IgD-negative memory B cell (primary cell): Measurements from ENCODE around the gene PIK3CG. TPM values are rescaled to one million over a fixed set of nuclear protein-coding genes. Genes with fewer than 3 reads are reported as not detected.
"Not testable (repeated sequence)": the region's sequence is repeated elsewhere in the genome, so short reads cannot be mapped to it uniquely, and the experiment has no call there.

ENCODE experiments used
- H3K27ac Mint-ChIP-seq, 3 donors: one replicate each; pipeline ENCODE4 v1.8.0; 2020 to 2022; ENCODE audit warnings: mild to moderate bottlenecking in 3 of 3, mixed read lengths in 3 of 3, moderate library complexity in 1 of 3
- H3K27me3 Mint-ChIP-seq: one replicate; pipeline ENCODE4 v1.8.0; 2021; ENCODE audit warnings: mixed read lengths
- H3K36me3 Mint-ChIP-seq: one replicate; pipeline ENCODE4 v1.8.0; 2020; ENCODE audit warnings: mild to moderate bottlenecking, mixed read lengths
- H3K4me1 Mint-ChIP-seq, 3 donors: one replicate each; pipeline ENCODE4 v1.8.0; 2020 to 2022; ENCODE audit warnings: mixed read lengths in 3 of 3, mild to moderate bottlenecking in 1 of 3
- H3K4me3 Mint-ChIP-seq, 4 donors: one replicate each; pipeline ENCODE4 v1.8.0; 2020 to 2022; ENCODE audit warnings: mild to moderate bottlenecking in 4 of 4, mixed read lengths in 4 of 4, moderate library complexity in 3 of 4
- H3K9me3 Mint-ChIP-seq, 3 donors: one replicate each; pipeline ENCODE4 v1.8.0; 2020 to 2021; ENCODE audit warnings: mixed read lengths in 3 of 3, mild to moderate bottlenecking in 1 of 3
- polyA plus RNA-seq: library from polyadenylated mRNA; unstranded; fragments of 300-500 nt; fragmentation: Illumina TruSeq; gene quantifications from one replicate; pipeline ENCODE4 v1.2.3, GENCODE V29; 2021

The PIK3CG gene
- polyA plus RNA-seq, 1 donor from 2014 or later = 27.7 TPM

DNA sequence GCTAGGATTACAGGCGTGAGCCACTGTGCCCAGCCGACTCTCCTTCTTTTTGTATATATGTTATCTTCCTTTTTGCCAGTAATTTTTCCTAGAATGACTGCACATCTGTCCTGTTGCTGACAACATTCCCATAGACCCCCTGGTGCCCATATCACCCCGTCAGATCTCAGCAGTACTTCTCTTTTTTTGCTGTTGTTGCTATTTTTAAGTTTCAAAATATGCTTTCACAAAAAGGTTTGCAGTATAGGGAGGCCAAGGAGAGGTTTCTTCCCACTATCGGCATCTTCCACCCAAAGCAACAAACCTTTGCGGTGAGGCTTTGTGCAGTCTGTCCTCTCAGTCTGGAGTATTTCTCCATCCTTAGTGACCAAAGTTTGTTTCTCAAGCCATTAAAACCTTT, 23.1 kb downstream of the PIK3CG start:
- Mint-ChIP-seq H3K4me3 (no peak overlapping the region), H3K36me3 (peaks cover 32% of the 10 kb centered on the region), H3K27me3 (no peaks in the 10 kb centered on the region), H3K4me1 (peaks cover 18 to 23% (median 20%) of the 10 kb centered on the region in 3 donors), H3K9me3 (no peaks in the 10 kb centered on the region), H3K27ac (peak overlapping the region in 1 of 3 donors; percentile 18)

DNA sequence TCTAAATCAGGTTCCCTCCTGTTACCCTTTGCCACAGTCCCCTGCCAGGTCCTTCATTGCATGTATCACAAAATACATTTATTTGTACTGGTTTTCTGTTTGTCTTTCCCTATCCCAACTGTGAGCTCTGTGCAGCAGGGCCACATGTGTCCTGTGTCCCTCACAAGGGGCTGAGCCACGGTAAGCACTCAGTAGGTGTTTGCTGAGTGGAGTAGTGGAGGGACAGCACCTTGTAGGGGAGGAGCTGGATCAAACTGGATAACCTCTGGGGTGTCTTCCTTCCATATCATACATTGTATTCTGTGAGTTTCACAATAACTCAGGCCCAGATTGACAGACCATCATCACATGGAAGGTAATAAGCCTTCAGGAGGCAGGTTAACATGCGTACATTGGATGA, 25.9 kb downstream of the PIK3CG start:
- peaks cover 21 to 33% (median 26%) of the 10 kb centered on the region in 3 donors for H3K4me1 Mint-ChIP-seq
- H3K36me3 Mint-ChIP-seq = peaks cover 22% of the 10 kb centered on the region
- no peak overlapping the region for H3K4me3 Mint-ChIP-seq
- H3K27me3 Mint-ChIP-seq = no peaks in the 10 kb centered on the region
- H3K9me3 Mint-ChIP-seq = no peaks in the 10 kb centered on the region
- peak overlapping the region in 1 of 3 donors; percentile 42 for H3K27ac Mint-ChIP-seq

DNA sequence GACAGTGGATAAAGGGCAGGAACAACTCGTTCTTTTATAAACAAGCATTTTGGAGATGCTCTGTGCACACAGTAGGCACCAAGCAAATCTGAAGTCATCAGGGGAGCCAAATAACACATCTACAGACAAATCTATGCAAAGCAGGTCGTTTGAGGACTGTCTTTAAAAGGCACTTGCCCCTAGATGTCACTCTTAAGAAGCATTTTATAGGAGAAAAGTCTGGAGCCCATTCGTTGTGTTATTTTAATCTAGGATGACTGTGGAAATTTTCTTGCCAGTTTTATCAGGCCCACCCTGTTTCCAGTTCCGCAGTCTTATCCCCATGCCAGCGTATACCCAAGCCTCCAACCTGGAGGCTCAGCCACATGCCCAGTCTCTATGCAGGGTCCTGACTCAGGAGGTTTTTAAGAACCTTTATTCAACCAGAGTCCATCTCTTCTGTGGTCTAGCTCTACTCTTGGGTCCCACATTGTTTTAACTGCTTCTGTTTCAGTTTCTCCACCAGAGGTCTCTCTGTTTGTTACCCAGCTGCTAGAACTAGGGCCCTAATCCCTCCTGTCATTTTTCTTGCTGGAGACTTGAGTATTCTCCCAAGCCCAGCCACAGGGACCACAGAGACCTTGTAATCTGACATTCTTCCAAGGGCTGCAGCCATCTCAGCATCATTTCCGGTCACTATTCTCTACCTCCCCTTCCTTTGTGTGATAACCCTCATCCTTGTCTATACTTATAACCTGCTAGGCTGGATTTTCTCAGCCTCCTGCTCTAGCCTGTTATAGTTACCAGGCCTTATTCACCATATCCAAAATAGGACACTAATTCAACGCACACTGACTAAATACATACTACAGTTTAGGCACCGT, 26.7 kb downstream of the PIK3CG start:
- peaks cover 30% of the 10 kb centered on the region for H3K36me3 Mint-ChIP-seq
- H3K27ac Mint-ChIP-seq = no peak overlapping the region
- H3K4me1 Mint-ChIP-seq = peaks cover 26 to 33% (median 27%) of the 10 kb centered on the region in 3 donors

DNA sequence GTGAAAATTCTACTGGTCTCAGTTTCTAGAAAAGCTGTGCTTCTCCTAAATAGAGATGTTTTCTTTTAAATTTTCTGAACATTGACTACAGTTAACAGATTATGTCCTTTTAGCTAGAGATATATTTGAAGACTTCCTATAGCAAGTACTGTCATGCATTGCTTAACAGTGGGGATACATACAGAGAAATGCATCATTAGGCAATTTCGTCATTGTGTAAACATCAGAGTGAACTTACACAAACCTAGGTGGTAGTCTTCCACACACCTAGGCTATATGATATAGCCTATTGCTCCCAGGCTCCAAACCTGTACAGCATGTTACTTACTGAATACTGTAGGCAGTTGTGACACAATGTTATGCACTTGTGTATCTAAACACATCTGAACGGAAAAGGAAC, 28.5 kb downstream of the PIK3CG start:
- H3K4me1 Mint-ChIP-seq = peaks cover 32 to 33% (median 32%) of the 10 kb centered on the region in 3 donors
- no peak overlapping the region for H3K27ac Mint-ChIP-seq
- no peak overlapping the region for H3K4me3 Mint-ChIP-seq
- peaks cover 0 to 6% (median 2%) of the 10 kb centered on the region in 3 donors for H3K9me3 Mint-ChIP-seq
- no peaks in the 10 kb centered on the region for H3K27me3 Mint-ChIP-seq
- H3K36me3 Mint-ChIP-seq = peaks cover 34% of the 10 kb centered on the region

More for the DNA sequence above, 26.7 kb downstream of the PIK3CG start:
- Mint-ChIP-seq H3K9me3 (no peaks in the 10 kb centered on the region), H3K4me3 (peak overlapping the region in 1 of 4 donors; percentile 2), H3K27me3 (no peaks in the 10 kb centered on the region)

DNA sequence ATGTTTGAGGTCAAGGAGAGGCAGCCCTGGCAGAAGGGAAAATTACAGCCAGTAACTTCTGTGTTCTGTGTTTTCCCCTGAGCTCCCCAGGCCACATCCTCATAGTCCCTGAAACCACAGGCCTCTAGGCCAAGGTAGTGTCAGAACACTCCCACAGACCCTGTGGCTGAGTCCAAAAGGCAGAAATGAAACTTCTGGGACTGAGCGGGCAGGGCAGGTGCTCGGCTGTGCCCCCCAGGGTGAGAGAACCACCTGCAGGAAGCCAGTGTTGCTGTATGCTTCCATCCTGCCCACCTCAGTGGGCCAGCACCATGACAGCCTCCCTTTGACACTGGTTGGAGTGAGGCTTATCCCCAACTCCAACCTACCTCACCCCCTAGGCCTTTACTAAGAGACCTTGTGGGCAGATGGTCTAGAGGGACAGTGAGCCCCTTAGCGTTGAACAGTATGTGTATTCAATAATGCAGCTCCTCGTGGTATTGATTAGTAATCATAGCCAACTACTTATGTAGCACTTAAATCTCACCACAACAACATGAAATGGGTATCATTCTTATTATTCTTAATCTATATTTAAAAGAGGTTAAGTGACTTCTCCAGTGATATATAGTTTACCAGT, 30.3 kb downstream of the PIK3CG start:
- Mint-ChIP-seq H3K27ac (peak overlapping the region; percentile 57 to 89 (median 77)), H3K4me3 (peak overlapping the region in 3 of 4 donors; percentile 14 to 76 (median 67)), H3K36me3 (peaks cover 32% of the 10 kb centered on the region), H3K9me3 (peaks cover 0 to 6% (median 2%) of the 10 kb centered on the region in 3 donors), H3K4me1 (peaks cover 41 to 50% (median 48%) of the 10 kb centered on the region in 3 donors), H3K27me3 (no peaks in the 10 kb centered on the region)

DNA sequence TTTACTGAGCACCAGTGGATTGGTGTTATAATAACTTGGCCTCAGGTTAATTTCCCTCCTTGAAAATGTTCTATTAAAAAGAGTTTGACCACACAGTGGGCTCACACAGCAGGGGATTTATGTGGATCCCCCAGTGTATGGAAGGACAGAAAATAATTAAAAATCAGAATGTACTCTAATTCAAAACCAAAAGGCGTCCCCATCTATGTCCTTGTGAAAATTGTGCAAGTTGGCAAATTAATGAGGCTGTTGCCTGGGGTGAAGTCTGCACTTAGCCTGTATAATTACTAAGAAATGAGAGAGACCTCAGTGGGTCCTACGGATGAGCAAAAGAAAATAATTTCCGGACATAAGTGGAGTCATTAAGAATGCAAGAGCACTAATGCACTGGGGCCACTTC, 31.1 kb downstream of the PIK3CG start:
- Mint-ChIP-seq H3K4me3 (peak overlapping the region in 1 of 4 donors; percentile 19), H3K27ac (peak overlapping the region in 1 of 3 donors; percentile 61), H3K4me1 (peaks cover 43 to 59% (median 50%) of the 10 kb centered on the region in 3 donors), H3K27me3 (no peaks in the 10 kb centered on the region), H3K9me3 (peaks cover 0 to 6% (median 2%) of the 10 kb centered on the region in 3 donors), H3K36me3 (peaks cover 28% of the 10 kb centered on the region)

DNA sequence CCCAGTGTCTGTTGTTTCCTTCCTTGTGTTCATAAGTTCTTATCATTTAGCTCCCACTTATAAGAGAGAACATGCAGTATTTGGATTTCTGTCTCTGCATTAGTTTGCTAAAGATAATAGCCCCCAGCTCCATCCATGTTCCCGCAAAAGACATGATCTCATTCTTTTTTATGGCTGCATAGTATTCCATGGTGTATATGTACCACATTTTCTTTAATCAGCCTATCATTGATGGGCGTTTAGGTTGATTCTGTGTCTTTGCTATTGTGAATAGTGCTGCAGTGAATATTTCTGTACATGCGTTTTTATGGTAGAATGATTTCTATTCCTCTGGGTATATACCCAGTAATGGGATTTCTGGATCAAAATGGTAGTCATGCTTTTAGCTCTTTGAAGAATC, 32.5 kb downstream of the PIK3CG start:
- peaks cover 30% of the 10 kb centered on the region for H3K36me3 Mint-ChIP-seq
- not testable (repeated sequence) for H3K4me3 Mint-ChIP-seq, H3K9me3 Mint-ChIP-seq, H3K27me3 Mint-ChIP-seq
- H3K4me1 Mint-ChIP-seq = peaks cover 42 to 65% (median 55%) of the 10 kb centered on the region in 3 donors
- peak overlapping the region in 1 of 3 donors; percentile 61 for H3K27ac Mint-ChIP-seq

DNA sequence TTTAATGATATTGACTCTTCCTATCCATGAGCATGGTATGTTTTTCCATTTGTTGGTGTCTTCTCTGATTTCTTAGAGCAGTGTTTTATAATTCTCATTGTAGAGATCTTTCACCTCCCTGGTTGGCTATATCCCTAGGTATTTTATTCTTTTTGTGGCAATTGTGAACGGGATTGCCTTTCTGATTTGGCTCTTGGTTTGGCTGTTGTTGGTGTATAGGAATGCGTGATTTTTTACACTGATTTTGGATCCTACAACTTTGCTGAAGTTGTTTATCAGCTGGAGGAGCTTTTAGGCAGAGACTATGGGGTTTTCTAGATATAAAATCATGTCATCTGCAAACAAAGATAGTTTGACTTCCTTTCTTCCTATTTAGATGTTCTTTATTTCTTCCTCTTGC, 33.9 kb downstream of the PIK3CG start:
- Mint-ChIP-seq H3K4me1 (peaks cover 33 to 61% (median 51%) of the 10 kb centered on the region in 3 donors), H3K36me3 (peaks cover 29% of the 10 kb centered on the region), H3K4me3 (peak overlapping the region in 1 of 4 donors; percentile 26), H3K27ac (peak overlapping the region in 1 of 3 donors; percentile 83)
- H3K27me3 Mint-ChIP-seq, H3K9me3 Mint-ChIP-seq: not testable (repeated sequence)

DNA sequence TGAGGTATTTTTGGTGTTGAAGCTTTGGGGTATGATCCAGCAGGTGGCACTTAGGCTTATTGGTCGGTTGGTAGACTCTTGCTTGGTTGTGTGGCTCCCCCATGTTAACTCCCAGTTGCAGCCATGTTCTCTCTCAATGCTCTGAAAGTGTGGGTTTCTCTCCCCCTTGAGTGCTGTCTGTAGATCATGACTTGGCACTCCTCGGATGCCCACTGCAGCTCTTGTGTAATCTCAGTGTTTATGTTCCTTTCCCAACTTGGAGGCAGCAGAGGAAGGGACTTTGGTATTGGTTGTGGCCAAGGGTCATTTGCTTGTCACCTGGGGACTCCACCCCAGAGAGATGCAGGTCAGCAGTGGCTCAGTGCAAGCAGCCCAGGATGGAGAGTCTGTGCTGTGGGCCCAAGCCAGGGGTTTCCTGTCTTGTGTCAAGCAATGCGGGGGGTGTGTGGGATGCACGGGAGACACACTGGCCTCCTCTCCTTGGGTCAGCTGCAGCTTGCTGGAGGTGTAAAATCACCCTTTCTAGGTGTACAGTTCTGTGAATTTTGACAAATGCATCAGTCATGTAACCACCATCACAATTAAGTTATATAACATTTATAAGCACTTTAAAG, 36.9 kb downstream of the PIK3CG start:
- no peaks in the 10 kb centered on the region for H3K27me3 Mint-ChIP-seq

DNA sequence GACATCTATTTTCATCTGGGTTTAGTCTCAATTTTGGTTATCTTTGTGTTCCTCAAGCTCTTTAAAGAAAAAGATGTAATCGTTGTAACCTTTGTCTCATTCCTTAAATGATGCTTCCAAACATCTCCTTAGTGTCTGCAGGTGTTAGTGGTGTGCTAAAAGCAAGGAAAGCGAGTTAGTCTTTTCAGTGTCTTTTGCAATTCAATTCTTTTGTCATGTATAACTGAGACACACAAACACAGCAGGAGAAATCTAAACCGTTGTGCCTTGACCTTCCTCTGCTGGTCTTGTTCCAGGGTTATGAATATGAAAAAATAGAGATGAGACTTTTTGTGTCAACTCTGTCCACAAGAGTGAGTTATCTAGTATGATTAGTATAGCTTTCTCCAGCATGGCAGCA, 40.7 kb downstream of the PIK3CG start:
- Mint-ChIP-seq H3K27ac (no peak overlapping the region), H3K9me3 (no peaks in the 10 kb centered on the region), H3K4me1 (peaks cover 1 to 13% (median 11%) of the 10 kb centered on the region in 3 donors), H3K27me3 (no peaks in the 10 kb centered on the region), H3K36me3 (peaks cover 16% of the 10 kb centered on the region), H3K4me3 (no peak overlapping the region)

More for the DNA sequence above, 36.9 kb downstream of the PIK3CG start:
- H3K4me3 Mint-ChIP-seq = no peak overlapping the region
- H3K4me1 Mint-ChIP-seq = peaks cover 18 to 40% (median 35%) of the 10 kb centered on the region in 3 donors
- H3K9me3 Mint-ChIP-seq = peaks cover 0 to 6% (median 2%) of the 10 kb centered on the region in 3 donors
- peaks cover 24% of the 10 kb centered on the region for H3K36me3 Mint-ChIP-seq
- H3K27ac Mint-ChIP-seq = peak overlapping the region in 1 of 3 donors; percentile 25

DNA sequence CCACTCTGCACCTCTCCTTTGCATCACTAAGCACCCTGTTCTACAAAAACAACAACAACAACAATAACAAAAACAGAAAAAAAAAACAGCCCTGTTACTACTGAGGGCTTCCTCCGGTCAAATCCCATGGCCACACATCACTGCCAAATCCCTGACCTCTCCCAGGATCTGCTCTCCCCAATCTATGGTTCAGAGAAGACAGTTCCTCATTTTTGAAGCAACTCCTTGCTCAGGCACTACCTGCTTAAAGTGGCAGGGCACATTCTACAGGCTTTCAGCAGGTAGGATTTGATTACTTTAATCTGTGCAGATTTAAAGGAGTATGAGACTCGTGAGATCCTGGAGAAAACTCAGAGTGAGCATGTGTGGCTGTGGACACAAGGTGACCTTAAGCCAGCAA, 46.9 kb downstream of the PIK3CG start:
- H3K4me1 Mint-ChIP-seq = peaks cover 0 to 3% (median 1%) of the 10 kb centered on the region in 3 donors
- no peaks in the 10 kb centered on the region for H3K9me3 Mint-ChIP-seq
- H3K27ac Mint-ChIP-seq = peak overlapping the region in 1 of 3 donors; percentile 71
- H3K36me3 Mint-ChIP-seq = peaks cover 20% of the 10 kb centered on the region
- no peak overlapping the region for H3K4me3 Mint-ChIP-seq
- H3K27me3 Mint-ChIP-seq = no peaks in the 10 kb centered on the region

DNA sequence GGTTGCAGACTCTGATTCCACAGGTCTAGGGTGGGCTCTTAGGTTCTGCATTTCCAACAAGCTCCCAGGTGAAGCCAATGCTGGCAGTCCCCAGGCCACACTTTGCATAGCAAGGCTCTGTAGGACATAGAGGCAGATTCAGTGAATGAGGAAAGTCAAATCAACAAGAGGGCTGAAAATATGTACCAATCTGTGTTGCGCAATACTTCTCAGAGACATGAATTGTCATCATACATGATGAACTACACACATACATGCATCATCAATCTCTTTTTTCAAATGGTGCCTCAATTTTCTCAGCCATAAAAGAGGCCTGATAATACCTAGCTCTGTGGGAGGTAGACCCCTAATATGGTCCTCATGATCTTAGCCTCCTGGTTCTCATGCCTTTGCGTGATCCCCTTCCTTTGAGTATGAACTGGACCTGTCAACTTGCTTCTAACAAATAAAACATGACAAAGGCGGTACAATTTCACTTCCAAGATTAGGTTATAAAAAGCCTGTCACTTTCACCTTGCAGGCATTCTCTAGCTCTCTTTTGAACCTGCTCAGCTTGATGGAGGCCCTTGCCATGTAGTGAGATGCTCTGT, 49.0 kb downstream of the PIK3CG start:
- Mint-ChIP-seq H3K4me1 (peaks cover 0 to 3% (median 1%) of the 10 kb centered on the region in 3 donors), H3K27ac (no peak overlapping the region), H3K4me3 (no peak overlapping the region)

DNA sequence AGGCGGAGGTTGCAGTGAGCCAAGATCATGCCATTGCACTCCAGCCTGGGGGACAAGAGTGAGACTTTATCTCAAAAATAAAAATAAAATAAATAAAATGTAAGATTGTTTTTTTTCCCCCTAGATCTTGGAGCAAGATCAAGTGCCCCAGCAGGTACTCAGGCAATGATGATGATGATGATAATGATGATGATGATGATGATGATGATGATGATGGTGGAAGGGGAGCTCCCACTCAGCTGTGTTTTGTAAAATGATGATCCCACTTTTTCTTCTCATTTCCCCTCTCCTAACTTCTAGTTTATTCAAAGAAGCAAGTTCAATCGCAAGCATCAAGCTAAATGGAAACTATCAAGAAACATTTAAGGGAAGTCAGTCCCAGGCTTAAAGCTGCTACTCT, 50.3 kb downstream of the PIK3CG start:
- peaks cover 2 to 9% (median 2%) of the 10 kb centered on the region in 3 donors for H3K9me3 Mint-ChIP-seq
- no peak overlapping the region for H3K27ac Mint-ChIP-seq
- peaks cover 0 to 3% (median under 1%) of the 10 kb centered on the region in 3 donors for H3K4me1 Mint-ChIP-seq
- no peaks in the 10 kb centered on the region for H3K27me3 Mint-ChIP-seq
- H3K36me3 Mint-ChIP-seq = peaks cover 17% of the 10 kb centered on the region
- H3K4me3 Mint-ChIP-seq = no peak overlapping the region

More for the DNA sequence above, 49.0 kb downstream of the PIK3CG start:
- Mint-ChIP-seq H3K36me3 (peaks cover 16% of the 10 kb centered on the region), H3K9me3 (no peaks in the 10 kb centered on the region), H3K27me3 (no peaks in the 10 kb centered on the region)

DNA sequence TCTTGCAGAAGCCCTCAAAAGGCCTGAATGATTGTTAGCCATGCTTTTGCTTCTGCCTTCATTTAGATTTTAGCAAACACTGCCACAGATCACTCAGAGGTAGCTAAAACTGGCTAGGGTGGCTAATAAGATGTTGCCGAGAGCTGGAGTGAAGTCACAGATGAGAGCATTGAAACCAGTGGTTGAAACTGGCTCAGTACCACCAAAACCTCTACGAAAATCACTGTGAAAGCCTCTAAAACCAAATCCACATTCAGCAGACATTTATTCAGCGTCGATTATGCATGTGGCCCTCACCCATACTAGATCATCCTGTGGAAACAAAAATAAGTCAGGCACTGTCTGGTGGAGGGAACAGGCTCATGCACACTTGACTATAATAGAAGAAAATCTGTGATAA, 50.8 kb downstream of the PIK3CG start:
- Mint-ChIP-seq H3K36me3 (peaks cover 17% of the 10 kb centered on the region), H3K4me1 (peaks cover 0 to 2% (median 1%) of the 10 kb centered on the region in 3 donors), H3K27ac (no peak overlapping the region), H3K9me3 (peaks cover 2 to 9% (median 2%) of the 10 kb centered on the region in 3 donors), H3K27me3 (no peaks in the 10 kb centered on the region), H3K4me3 (no peak overlapping the region)
